Measurements from ENCODE around the gene ACSL6.

- TF ChIP-seq EP300 (IDR thresholded peaks at IDR 0.05) = no peak
- TF ChIP-seq CTCF (IDR thresholded peaks at IDR 0.05) = no peak
- no peak for TF ChIP-seq POLR2A (IDR thresholded peaks at IDR 0.05)
These were observed 4.9 kb downstream of the ACSL6 start for GRCh38 chr5:132006331-132007120.
